Mesendoderm (in vitro differentiated cells): Measurements from ENCODE around the gene TMEM132D.
"Not testable (repeated sequence)": the region's sequence is repeated elsewhere in the genome, so short reads cannot be mapped to it uniquely, and the experiment has no call there.

Source experiments
- DNase-seq: peaks from one replicate; pipeline ENCODE4 v3.0.0; 2013
- H2AK5ac ChIP-seq: 2 replicates; pipeline ENCODE4 v1.6.1; 2013; ENCODE audit warnings: low read length, inconsistent platforms
- H2BK120ac ChIP-seq: 2 replicates; pipeline ENCODE4 v1.6.1; 2013; ENCODE audit warnings: low read depth, mild to moderate bottlenecking, low read length, moderate library complexity, mixed read lengths
- H2BK15ac ChIP-seq: replicated peaks from 2 replicates; pipeline ENCODE4 v1.6.1; 2013; ENCODE audit warnings: low read depth, mild to moderate bottlenecking, moderate library complexity
- H2BK5ac ChIP-seq: 2 replicates; pipeline ENCODE4 v1.6.1; 2013; ENCODE audit warnings: low read length, inconsistent platforms
- H3K18ac ChIP-seq: 2 replicates; pipeline ENCODE4 v1.6.1; 2013; ENCODE audit warnings: mild to moderate bottlenecking, low read length, mixed read lengths
- H3K23ac ChIP-seq: one replicate; pipeline ENCODE4 v1.6.1; 2013; ENCODE audit warnings: low read length
- H3K27ac ChIP-seq: 2 replicates; pipeline ENCODE4 v1.5.1; 2013; ENCODE audit warnings: low read depth, mild to moderate bottlenecking, inconsistent platforms, low read length, moderate library complexity
- H3K27me3 ChIP-seq: 2 replicates; pipeline ENCODE4 v1.6.1; 2013; ENCODE audit warnings: low read length, control low read depth, mild to moderate bottlenecking, inconsistent platforms; ENCODE audit not compliant: insufficient read depth, poor library complexity
- H3K36me3 ChIP-seq: 2 replicates; pipeline ENCODE4 v1.6.1; 2013; ENCODE audit warnings: low read length, inconsistent platforms; ENCODE audit not compliant: control insufficient read depth, insufficient read depth
- H3K4ac ChIP-seq: one replicate; pipeline ENCODE4 v1.6.1; 2013; ENCODE audit warnings: low read depth, mild to moderate bottlenecking, low read length, moderate library complexity
- H3K4me1 ChIP-seq: 2 replicates; pipeline ENCODE4 v1.6.1; 2013; ENCODE audit warnings: low read depth, low read length, inconsistent platforms; ENCODE audit not compliant: control insufficient read depth
- H3K4me2 ChIP-seq: 2 replicates; pipeline ENCODE4 v1.6.1; 2013; ENCODE audit warnings: low read length
- H3K4me3 ChIP-seq: 2 replicates; pipeline ENCODE4 v1.5.1; 2013; ENCODE audit warnings: mild to moderate bottlenecking, low read length
- H3K56ac ChIP-seq: one replicate; pipeline ENCODE4 v1.6.1; 2013; ENCODE audit warnings: low read length
- H3K79me1 ChIP-seq: 2 replicates; pipeline ENCODE4 v1.6.1; 2013; ENCODE audit warnings: low read length, inconsistent platforms
- H3K79me2 ChIP-seq: 2 replicates; pipeline ENCODE4 v1.6.1; 2013; ENCODE audit warnings: mild to moderate bottlenecking, low read length; ENCODE audit not compliant: control insufficient read depth, insufficient read depth
- H3K9ac ChIP-seq: 2 replicates; pipeline ENCODE4 v1.6.1; 2013; ENCODE audit warnings: low read length, inconsistent platforms
- H4K5ac ChIP-seq: one replicate; pipeline ENCODE4 v1.6.1; 2013; ENCODE audit warnings: low read length
- H4K8ac ChIP-seq: one replicate; pipeline ENCODE4 v1.6.1; 2013; ENCODE audit warnings: low read depth, mild to moderate bottlenecking, control low read depth, low read length, moderate library complexity
- WGBS: extraction: QIAGEN DNeasy Blood & Tissue Kit; methylation state at CpG from one replicate; pipeline ENCODE4 v1.1.7; 2013; ENCODE audit warnings: low lambda C conversion rate, missing lambda C conversion rate; ENCODE audit not compliant: insufficient coverage; ENCODE audit errors: extremely low coverage; 5-methylcytosine and 5-hydroxymethylcytosine counted together

TMEM132D gene

DNA sequence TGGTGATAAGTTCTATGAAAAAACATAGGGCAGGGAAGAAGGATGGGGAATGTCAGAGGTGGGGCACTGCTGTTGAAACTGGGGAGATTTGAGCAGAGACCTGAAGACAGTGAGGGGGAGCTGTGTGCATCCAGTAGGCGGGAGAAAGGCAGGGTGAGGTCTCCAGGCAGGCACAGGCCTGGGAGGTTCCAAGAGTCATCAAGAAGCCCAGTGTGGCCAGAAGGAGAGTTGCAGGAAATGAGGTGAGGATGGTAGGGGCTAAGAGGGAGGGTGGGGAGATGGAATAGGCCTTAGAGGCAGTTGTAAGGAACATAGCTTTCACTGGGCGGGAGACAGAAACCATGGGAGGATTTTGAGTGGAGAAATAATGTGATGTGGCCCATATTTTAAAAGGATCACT is 708.7 kb downstream of the TMEM132D start:
- H3K4me2 ChIP-seq: no peak overlapping the region
- peak; percentile 60 for DNase-seq
- H3K23ac ChIP-seq: no peak overlapping the region
- H2AK5ac ChIP-seq: no peak overlapping the region
- WGBS: no CpG with 5 or more reads among the region's 2 CpGs
- no peak overlapping the region for H3K4ac ChIP-seq
- H3K56ac ChIP-seq: no peak overlapping the region
- H2BK15ac ChIP-seq: no peak overlapping the region
- no peak overlapping the region for H2BK5ac ChIP-seq
- no peaks in the 10 kb centered on the region for H3K36me3 ChIP-seq
- H3K27ac ChIP-seq: no peak overlapping the region
- H4K8ac ChIP-seq: no peak overlapping the region
- no peaks in the 10 kb centered on the region for H3K79me1 ChIP-seq
- H2BK120ac ChIP-seq: no peak overlapping the region
- H3K4me3 ChIP-seq: no peak overlapping the region
- no peak overlapping the region for H3K18ac ChIP-seq
- H3K9ac ChIP-seq: no peak overlapping the region
- H3K4me1 ChIP-seq: no peaks in the 10 kb centered on the region
- H4K5ac ChIP-seq: no peak overlapping the region
- H3K79me2 ChIP-seq: no peaks in the 10 kb centered on the region
- no peaks in the 10 kb centered on the region for H3K27me3 ChIP-seq

DNA sequence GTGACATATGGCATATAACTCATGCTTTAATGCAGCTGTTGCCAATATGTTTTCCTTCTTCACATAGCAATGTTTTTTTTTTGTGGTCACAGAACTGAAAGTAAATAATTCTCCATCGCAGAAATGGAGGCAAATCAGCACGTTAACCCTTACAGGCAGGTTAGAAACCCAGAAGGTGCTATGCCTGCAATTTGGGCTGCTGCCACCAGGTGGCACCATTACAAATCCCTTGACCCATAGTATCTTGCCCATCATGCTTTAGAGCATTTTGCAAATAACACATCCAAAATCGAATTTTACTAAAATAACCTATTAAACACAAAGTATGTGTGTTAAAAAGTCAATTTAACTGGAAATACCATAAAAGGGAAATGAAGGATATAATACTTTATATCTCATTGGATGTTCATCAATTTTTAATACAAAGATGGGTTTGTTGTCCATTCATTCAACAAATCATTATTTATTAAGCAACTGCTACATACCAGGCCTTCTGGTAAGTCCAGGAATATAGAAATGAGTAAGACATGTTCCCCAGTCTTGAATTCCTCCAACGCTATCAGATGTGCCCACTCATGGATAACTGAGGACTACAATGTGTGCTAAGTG is 710.5 kb downstream of the TMEM132D start:
- no peaks in the 10 kb centered on the region for H3K4me1 ChIP-seq
- H3K9ac ChIP-seq: no peak overlapping the region
- no CpG with 5 or more reads among the region's 4 CpGs for WGBS
- H4K5ac ChIP-seq: no peak overlapping the region
- no peaks in the 10 kb centered on the region for H3K36me3 ChIP-seq
- no peak overlapping the region for H3K23ac ChIP-seq
- no peak overlapping the region for H3K4me3 ChIP-seq
- no peak overlapping the region for H2AK5ac ChIP-seq
- no peak overlapping the region for H4K8ac ChIP-seq
- H2BK15ac ChIP-seq: no peak overlapping the region
- H3K27me3 ChIP-seq: no peaks in the 10 kb centered on the region
- no peaks in the 10 kb centered on the region for H3K79me2 ChIP-seq
- H2BK120ac ChIP-seq: no peak overlapping the region
- no peak overlapping the region for H3K56ac ChIP-seq
- no peaks in the 10 kb centered on the region for H3K79me1 ChIP-seq
- no peak overlapping the region for H3K27ac ChIP-seq
- no peak overlapping the region for H3K4ac ChIP-seq
- H3K18ac ChIP-seq: no peak overlapping the region
- H2BK5ac ChIP-seq: no peak overlapping the region
- DNase-seq: peak; percentile 54
- no peak overlapping the region for H3K4me2 ChIP-seq

DNA sequence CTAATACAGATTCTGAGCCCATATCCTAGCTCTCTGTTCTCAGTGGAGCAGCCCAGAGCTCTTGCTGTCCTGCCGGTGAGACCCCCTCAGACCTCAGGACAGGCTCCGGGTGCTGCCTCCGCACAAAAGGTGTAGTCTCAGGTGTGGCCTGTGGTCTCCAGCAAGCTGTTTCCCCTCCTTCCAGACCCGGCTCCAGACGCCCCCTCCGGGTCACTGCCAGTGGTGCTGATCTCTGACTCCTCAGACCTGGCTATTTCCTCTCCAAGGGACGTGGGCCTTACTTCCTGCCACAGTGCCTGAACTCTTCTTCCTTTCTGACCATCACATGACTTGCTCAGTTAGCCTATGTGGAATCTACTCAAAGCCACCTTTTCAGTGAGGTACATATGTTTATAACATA is 713.0 kb downstream of the TMEM132D start:
- no CpG with 5 or more reads among the region's 7 CpGs for WGBS
- DNase-seq: peak; percentile 80

DNA sequence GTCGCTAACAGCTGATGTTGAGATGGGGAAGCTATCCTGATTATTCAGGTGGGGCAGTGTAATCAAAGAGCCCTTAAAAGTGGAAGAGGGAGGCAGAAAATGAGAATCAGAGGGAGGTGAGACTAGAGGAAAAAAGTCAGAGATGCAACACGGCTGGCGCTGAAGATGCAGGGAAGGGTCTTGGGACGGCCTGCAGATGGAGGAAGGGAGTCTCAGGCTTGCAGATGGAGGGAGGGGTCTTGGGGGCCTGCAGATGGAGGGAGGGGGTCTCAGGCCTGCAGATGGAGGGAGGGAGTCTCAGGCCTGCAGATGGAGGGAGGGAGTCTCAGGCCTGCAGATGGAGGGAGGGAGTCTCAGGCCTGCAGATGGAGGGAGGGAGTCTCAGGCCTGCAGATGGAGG is 713.9 kb downstream of the TMEM132D start:
- H3K27me3 ChIP-seq, H2BK15ac ChIP-seq, H4K8ac ChIP-seq, H3K27ac ChIP-seq, H3K18ac ChIP-seq, H3K4me3 ChIP-seq, H3K4me2 ChIP-seq, H2BK120ac ChIP-seq, H2BK5ac ChIP-seq, H3K9ac ChIP-seq, H3K4me1 ChIP-seq, H3K23ac ChIP-seq, H3K56ac ChIP-seq, H4K5ac ChIP-seq, H3K4ac ChIP-seq, H3K36me3 ChIP-seq, H3K79me2 ChIP-seq, H2AK5ac ChIP-seq, H3K79me1 ChIP-seq: not testable (repeated sequence)
- DNase-seq: peak; percentile 10
- no CpG with 5 or more reads among the region's 4 CpGs for WGBS

More for the DNA sequence above, 713.0 kb downstream of the TMEM132D start:
- no peak overlapping the region for H2BK120ac ChIP-seq
- no peak overlapping the region for H4K8ac ChIP-seq
- H3K23ac ChIP-seq: no peak overlapping the region
- H3K56ac ChIP-seq: no peak overlapping the region
- no peak overlapping the region for H4K5ac ChIP-seq
- no peak overlapping the region for H2BK15ac ChIP-seq
- H3K4me2 ChIP-seq: no peak overlapping the region
- no peak overlapping the region for H3K4ac ChIP-seq
- H3K79me1 ChIP-seq: no peaks in the 10 kb centered on the region
- no peaks in the 10 kb centered on the region for H3K36me3 ChIP-seq
- no peaks in the 10 kb centered on the region for H3K4me1 ChIP-seq
- H3K79me2 ChIP-seq: no peaks in the 10 kb centered on the region
- no peak overlapping the region for H2AK5ac ChIP-seq
- H3K27me3 ChIP-seq: no peaks in the 10 kb centered on the region
- H3K9ac ChIP-seq: no peak overlapping the region
- H2BK5ac ChIP-seq: no peak overlapping the region
- H3K4me3 ChIP-seq: no peak overlapping the region
- no peak overlapping the region for H3K27ac ChIP-seq
- H3K18ac ChIP-seq: no peak overlapping the region

DNA sequence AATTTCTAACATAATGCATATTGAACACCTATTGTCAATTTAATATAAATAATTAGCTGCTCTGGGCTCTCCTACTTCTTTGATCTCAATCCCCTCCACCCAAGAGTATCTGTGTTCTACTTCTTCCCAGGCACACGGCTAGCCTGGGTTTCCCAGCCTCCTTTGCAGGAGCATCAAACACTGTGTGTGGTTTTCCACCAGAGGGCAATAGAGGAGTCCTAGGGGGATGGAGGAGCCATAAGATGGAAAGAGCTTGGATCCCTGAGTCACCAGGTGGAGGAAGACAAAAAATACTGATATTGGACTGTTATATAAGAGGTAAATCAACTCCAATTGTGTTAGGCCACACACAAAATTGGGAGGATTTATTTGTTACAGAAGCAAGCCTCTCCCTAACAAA is 716.9 kb downstream of the TMEM132D start:
- H4K5ac ChIP-seq: no peak overlapping the region
- no peak overlapping the region for H3K4me2 ChIP-seq
- no peak overlapping the region for H3K56ac ChIP-seq
- H2AK5ac ChIP-seq: no peak overlapping the region
- no peak overlapping the region for H4K8ac ChIP-seq
- H3K36me3 ChIP-seq: no peaks in the 10 kb centered on the region
- H2BK5ac ChIP-seq: no peak overlapping the region
- H2BK15ac ChIP-seq: no peak overlapping the region
- no peaks in the 10 kb centered on the region for H3K79me1 ChIP-seq
- no peaks in the 10 kb centered on the region for H3K79me2 ChIP-seq
- WGBS: no CpG with 5 or more reads among the region's 1 CpG
- H3K9ac ChIP-seq: no peak overlapping the region
- H3K27me3 ChIP-seq: no peaks in the 10 kb centered on the region
- no peak overlapping the region for H3K27ac ChIP-seq
- H2BK120ac ChIP-seq: no peak overlapping the region
- H3K18ac ChIP-seq: no peak overlapping the region
- H3K4me1 ChIP-seq: no peaks in the 10 kb centered on the region
- no peak overlapping the region for H3K4me3 ChIP-seq
- no peak overlapping the region for H3K4ac ChIP-seq
- DNase-seq: peak; percentile 74
- no peak overlapping the region for H3K23ac ChIP-seq

DNA sequence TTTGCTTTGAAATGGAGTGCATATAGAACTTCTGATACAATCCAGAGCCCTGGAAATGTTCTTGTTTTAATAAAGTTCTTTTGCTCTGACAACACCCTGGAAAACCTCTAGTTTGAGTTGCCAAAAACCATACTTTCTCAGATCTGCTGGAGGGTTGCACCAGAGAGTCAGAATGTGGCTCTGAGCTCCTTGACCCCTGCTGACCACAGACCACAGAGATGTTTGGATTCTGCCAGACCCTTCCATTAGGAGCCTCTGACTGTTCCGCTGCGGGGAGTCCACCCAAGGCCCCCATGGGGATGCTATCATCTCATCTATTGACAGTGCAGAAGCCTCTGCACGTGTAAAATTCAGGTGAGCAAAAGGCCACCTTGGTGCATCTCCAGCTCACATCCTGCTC is 718.0 kb downstream of the TMEM132D start:
- no peak overlapping the region for H3K9ac ChIP-seq
- WGBS: no CpG with 5 or more reads among the region's 3 CpGs
- no peak overlapping the region for H4K5ac ChIP-seq
- no peak overlapping the region for H2BK120ac ChIP-seq
- H3K4me3 ChIP-seq: no peak overlapping the region
- no peaks in the 10 kb centered on the region for H3K79me1 ChIP-seq
- H3K56ac ChIP-seq: no peak overlapping the region
- no peak overlapping the region for H3K18ac ChIP-seq
- H2BK15ac ChIP-seq: no peak overlapping the region
- no peak overlapping the region for H3K23ac ChIP-seq
- H3K4me2 ChIP-seq: no peak overlapping the region
- no peak overlapping the region for H3K27ac ChIP-seq
- no peak overlapping the region for H3K4ac ChIP-seq
- no peak overlapping the region for H2BK5ac ChIP-seq
- H4K8ac ChIP-seq: no peak overlapping the region
- no peaks in the 10 kb centered on the region for H3K27me3 ChIP-seq
- DNase-seq: no peak
- H3K79me2 ChIP-seq: no peaks in the 10 kb centered on the region
- H3K4me1 ChIP-seq: no peaks in the 10 kb centered on the region
- H3K36me3 ChIP-seq: no peaks in the 10 kb centered on the region
- no peak overlapping the region for H2AK5ac ChIP-seq
